MCF 10A (cell line): ENCODE data around the gene SUPT4H1. TPM values are rescaled to one million over a fixed set of nuclear protein-coding genes. Genes with fewer than 3 reads are reported as not detected.

Experiments used
- BruUV-seq: library from RNA; stranded (reverse); fragments of 400-500 nt; replicated peaks from 2 replicates; lab custom pipeline; 2021; lab: Mats Ljungman, UMichigan
- CTCF ChIA-PET: fragments of 300-600 bp; sonication (Branson Sonifier 250); formaldehyde crosslinking; extraction: SDS; loops from one replicate; lab custom pipeline; 2021; ENCODE audit warnings: antibody characterized with exemption, inconsistent platforms; lab: Yijun Ruan, JAX
- POLR2A ChIA-PET: fragments of 300-600, 350-650 bp; sonication (Branson Sonifier 250); formaldehyde crosslinking; extraction: SDS; loops from one replicate; lab custom pipeline; 2020; ENCODE audit warnings: antibody characterized with exemption, inconsistent platforms; lab: Yijun Ruan, JAX
- DNase-seq: peaks from one replicate; pipeline ENCODE4 v3.0.0-alpha.2; 2018; ENCODE audit not compliant: unreplicated experiment
- H3K27ac Mint-ChIP-seq: one replicate; pipeline ENCODE4 v1.8.0; 2022; ENCODE audit warnings: mild to moderate bottlenecking, low read depth, mixed read lengths; ENCODE audit not compliant: unreplicated experiment
- H3K27me3 Mint-ChIP-seq: one replicate; pipeline ENCODE4 v1.8.0; 2022; ENCODE audit warnings: mixed read lengths; ENCODE audit not compliant: insufficient read depth, unreplicated experiment
- H3K36me3 Mint-ChIP-seq: one replicate; pipeline ENCODE4 v1.8.0; 2022; ENCODE audit warnings: mild to moderate bottlenecking, moderate library complexity, mixed read lengths; ENCODE audit not compliant: insufficient read depth, unreplicated experiment
- H3K4me1 Mint-ChIP-seq: one replicate; pipeline ENCODE4 v1.8.0; 2022; ENCODE audit warnings: mixed read lengths; ENCODE audit not compliant: insufficient read depth, unreplicated experiment
- H3K4me3 Mint-ChIP-seq: one replicate; pipeline ENCODE4 v1.8.0; 2022; ENCODE audit warnings: mild to moderate bottlenecking, moderate library complexity, mixed read lengths; ENCODE audit not compliant: unreplicated experiment
- H3K9me3 Mint-ChIP-seq: one replicate; pipeline ENCODE4 v1.8.0; 2022; ENCODE audit warnings: mixed read lengths; ENCODE audit not compliant: unreplicated experiment
- intact Hi-C: fragments of 100-400 bp; cut with micrococcal nuclease; formaldehyde crosslinking; loops from 2 replicates; pipeline ENCODE4 v1.14.1; 2022
- total RNA-seq: library from RNA; stranded (reverse); gene quantifications from 2 replicates; pipeline ENCODE4 v1.2.3, GENCODE V29; 2022
- TF ChIP-seq, protein P1 (sequence below): fragments of 200-600 bp; IDR thresholded peaks from one replicate; pipeline ENCODE4 v1.8.0; 2022; ENCODE audit warnings: antibody characterized with exemption, mild to moderate bottlenecking; ENCODE audit not compliant: unreplicated experiment

SUPT4H1 gene
- total RNA-seq, 1 experiment from 2014 or later = 63.4 TPM

DNA sequence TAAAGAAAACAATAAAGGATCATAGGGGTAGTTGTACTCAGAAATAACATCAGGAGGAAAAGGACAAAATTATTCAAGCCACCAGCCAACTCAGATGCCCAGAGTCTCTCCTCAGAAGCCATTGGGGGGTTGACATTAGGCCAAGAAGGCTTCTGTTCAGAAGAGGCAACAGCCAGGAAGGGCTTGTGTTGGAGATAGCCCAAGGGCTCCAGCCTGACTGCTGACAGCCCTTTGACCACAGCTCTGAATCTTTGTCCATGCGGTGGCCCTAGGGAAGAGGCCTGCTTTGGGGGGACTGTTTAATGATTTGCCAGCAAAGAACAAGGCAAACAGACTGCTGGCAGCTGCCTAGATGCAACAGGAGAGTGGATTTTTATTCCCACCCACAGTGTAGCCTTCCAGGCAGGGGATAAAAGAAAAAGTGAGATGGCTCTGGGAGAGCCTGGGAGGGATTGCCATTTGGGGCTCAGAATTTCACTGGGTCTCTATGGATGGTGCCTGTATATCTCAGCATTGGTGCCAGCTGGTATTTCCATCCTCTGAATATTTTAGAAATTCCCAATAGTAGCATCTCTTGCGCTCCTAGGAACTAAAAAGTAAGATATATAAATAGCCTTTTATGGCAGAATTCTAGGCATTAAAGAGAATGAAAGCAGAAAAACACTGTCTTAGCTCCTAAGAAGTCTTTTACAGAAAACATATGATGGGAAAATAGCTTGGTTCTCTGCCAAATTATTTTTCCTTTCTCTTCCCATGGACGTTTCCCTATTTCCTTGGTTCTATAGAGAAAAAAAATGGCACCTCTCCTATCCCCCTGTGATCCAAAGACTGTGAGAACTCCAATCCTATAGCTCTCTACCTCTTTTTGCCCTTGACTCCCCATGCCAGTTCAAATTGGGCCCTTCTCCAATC, 29.4 kb upstream of the SUPT4H1 start:
- H3K4me1 Mint-ChIP-seq = no peaks in the 10 kb centered on the region
- H3K36me3 Mint-ChIP-seq = no peaks in the 10 kb centered on the region
- POLR2A ChIA-PET = interaction anchor here (0.7 kb wide), 2 partner anchors 7 to 9 kb away, joined by 3 read pairs; no protein-coding TSS in a partner anchor
- DNase-seq = no peak
- intact Hi-C loops = no loop called here
- CTCF ChIA-PET = interaction anchor here (1.1 to 1.5 kb wide), 4 partner anchors 21 to 64 kb away, joined by 3 to 6 read pairs (median 5); no protein-coding TSS in a partner anchor
- TF ChIP-seq, protein P1, sequence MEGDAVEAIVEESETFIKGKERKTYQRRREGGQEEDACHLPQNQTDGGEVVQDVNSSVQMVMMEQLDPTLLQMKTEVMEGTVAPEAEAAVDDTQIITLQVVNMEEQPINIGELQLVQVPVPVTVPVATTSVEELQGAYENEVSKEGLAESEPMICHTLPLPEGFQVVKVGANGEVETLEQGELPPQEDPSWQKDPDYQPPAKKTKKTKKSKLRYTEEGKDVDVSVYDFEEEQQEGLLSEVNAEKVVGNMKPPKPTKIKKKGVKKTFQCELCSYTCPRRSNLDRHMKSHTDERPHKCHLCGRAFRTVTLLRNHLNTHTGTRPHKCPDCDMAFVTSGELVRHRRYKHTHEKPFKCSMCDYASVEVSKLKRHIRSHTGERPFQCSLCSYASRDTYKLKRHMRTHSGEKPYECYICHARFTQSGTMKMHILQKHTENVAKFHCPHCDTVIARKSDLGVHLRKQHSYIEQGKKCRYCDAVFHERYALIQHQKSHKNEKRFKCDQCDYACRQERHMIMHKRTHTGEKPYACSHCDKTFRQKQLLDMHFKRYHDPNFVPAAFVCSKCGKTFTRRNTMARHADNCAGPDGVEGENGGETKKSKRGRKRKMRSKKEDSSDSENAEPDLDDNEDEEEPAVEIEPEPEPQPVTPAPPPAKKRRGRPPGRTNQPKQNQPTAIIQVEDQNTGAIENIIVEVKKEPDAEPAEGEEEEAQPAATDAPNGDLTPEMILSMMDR = no peak
- H3K4me3 Mint-ChIP-seq = no peak overlapping the region
- BruUV-seq = no TSS peak
- no peaks in the 10 kb centered on the region for H3K9me3 Mint-ChIP-seq
- no peaks in the 10 kb centered on the region for H3K27me3 Mint-ChIP-seq
- H3K27ac Mint-ChIP-seq = no peak overlapping the region

GRCh38 chr17:58380207-58381123, 28.5 kb upstream of the SUPT4H1 start:
- Mint-ChIP-seq H3K27ac (no peak overlapping the region), H3K36me3 (no peaks in the 10 kb centered on the region), H3K9me3 (no peaks in the 10 kb centered on the region), H3K4me3 (no peak overlapping the region), H3K4me1 (no peaks in the 10 kb centered on the region), H3K27me3 (no peaks in the 10 kb centered on the region)
- no TSS peak for BruUV-seq
- no peak for DNase-seq
- intact Hi-C loops = no loop called here
- TF ChIP-seq, protein P1 = no peak
- ChIA-PET CTCF (interaction anchor here (0.6 to 1.3 kb wide), 4 partner anchors 21 to 127 kb away, joined by 3 to 6 read pairs (median 4); no protein-coding TSS in a partner anchor), POLR2A (interaction anchor here (0.7 to 2.0 kb wide), 4 partner anchors 8 to 35 kb away, joined by 3 to 8 read pairs (median 3); no protein-coding TSS in a partner anchor)

DNA sequence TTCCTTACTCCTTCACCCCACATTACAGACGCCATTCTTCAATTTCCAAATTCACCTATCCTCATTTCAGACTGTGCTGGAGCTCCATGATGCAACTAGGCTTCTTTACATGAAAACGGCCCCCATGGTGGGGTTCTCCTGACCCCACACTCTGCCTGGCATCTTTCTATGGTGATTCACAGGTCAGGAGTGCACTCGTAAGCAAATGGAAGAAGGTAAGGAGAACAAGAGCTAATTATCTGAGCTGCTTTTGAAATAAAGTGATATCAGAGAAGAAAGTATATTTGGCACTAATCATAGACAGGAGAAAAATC, 27.5 kb upstream of the SUPT4H1 start:
- no peak for DNase-seq
- H3K4me3 Mint-ChIP-seq = no peak overlapping the region
- H3K27me3 Mint-ChIP-seq = no peaks in the 10 kb centered on the region
- no peaks in the 10 kb centered on the region for H3K4me1 Mint-ChIP-seq
- H3K9me3 Mint-ChIP-seq = no peaks in the 10 kb centered on the region
- H3K27ac Mint-ChIP-seq = no peak overlapping the region
- H3K36me3 Mint-ChIP-seq = no peaks in the 10 kb centered on the region
- BruUV-seq = no TSS peak
- ChIA-PET CTCF (interaction anchor here (0.7 kb wide), 1 partner anchor 62 kb away, joined by 3 read pairs; no protein-coding TSS in a partner anchor), POLR2A (interaction anchor here (0.7 to 2.0 kb wide), 4 partner anchors 11 to 36 kb away, joined by 3 to 8 read pairs (median 5); no protein-coding TSS in a partner anchor)
- TF ChIP-seq, protein P1 = no peak
- intact Hi-C loops = no loop called here
